Endothelial cell of umbilical vein (primary cell): ENCODE results near the gene FGF5. TPM values are rescaled to one million over a fixed set of nuclear protein-coding genes. Genes with fewer than 3 reads are reported as not detected.

ENCODE experiments used
- BruUV-seq: library from RNA; stranded (reverse); fragments of 400-500 nt; replicated peaks from 2 replicates; lab custom pipeline; 2021; lab: Mats Ljungman, UMichigan
- CTCF ChIA-PET: fragments of 300-600, 350-600 bp; sonication (Branson Sonifier 250); formaldehyde crosslinking; loops from one replicate; lab custom pipeline; 2021; ENCODE audit warnings: antibody characterized with exemption, inconsistent platforms; lab: Charles Lee
- POLR2A ChIA-PET: fragments of 300-600, 350-600 bp; sonication (Branson Sonifier 250); formaldehyde crosslinking; loops from one replicate; lab custom pipeline; 2021; ENCODE audit warnings: antibody characterized with exemption, inconsistent platforms; lab: Charles Lee
- DNase-seq: peaks from one replicate; pipeline ENCODE4 v3.0.0-alpha.2; 2011; ENCODE audit warnings: low read depth, low spot score
- FAIRE-seq: peaks from 2 replicates; lab custom pipeline; 2011; peaks lifted over from hg19 to GRCh38; lab: Jason Lieb, UNC
- H2AFZ ChIP-seq: 2 replicates; pipeline ENCODE4 v1.6.0; 2012; ENCODE audit warnings: low read depth, low read length, control low read depth, inconsistent platforms
- H3K27ac ChIP-seq: 2 replicates; pipeline ENCODE4 v1.5.1; 2011; ENCODE audit warnings: low read depth, mild to moderate bottlenecking, control low read depth, low read length, moderate library complexity; ENCODE audit not compliant: insufficient read depth
- H3K27me3 ChIP-seq, 2 experiments: 2 replicates each; pipeline versions ENCODE4 v1.6.0 to v1.6.1; 2011; ENCODE audit warnings: low read length in 2 of 2, mixed read lengths in 1 of 2; ENCODE audit not compliant: control insufficient read depth in 2 of 2, insufficient read depth in 2 of 2
- H3K36me3 ChIP-seq, 2 experiments: 2 replicates in 1 of 2; 3 replicates in 1 of 2; pipeline ENCODE4 v1.5.1; 2011; ENCODE audit warnings: low read length in 2 of 2, mild to moderate bottlenecking in 1 of 2, moderate library complexity in 1 of 2; ENCODE audit not compliant: control insufficient read depth in 2 of 2, insufficient read depth in 2 of 2; ENCODE audit errors: extremely low read depth in 1 of 2
- H3K4me1 ChIP-seq: 3 replicates; pipeline ENCODE4 v1.5.1; 2011; ENCODE audit warnings: mild to moderate bottlenecking, low read length; ENCODE audit not compliant: control insufficient read depth, insufficient read depth; ENCODE audit errors: extremely low read depth
- H3K4me2 ChIP-seq: 2 replicates; pipeline ENCODE4 v1.6.1; 2011; ENCODE audit warnings: low read length, control low read depth, mixed read lengths; ENCODE audit not compliant: insufficient read depth
- H3K4me3 ChIP-seq, 3 experiments: fragments of 200-600 bp in 1 of 3; sonication (generic), shearing (Covaris generic) in 1 of 3; replicated peaks in 1 of 3; 2 replicates each; pipeline ENCODE4 v1.5.1; 2011 to 2016; ENCODE audit warnings: control low read depth in 3 of 3, low read length in 3 of 3, mild to moderate bottlenecking in 2 of 3, inconsistent platforms in 1 of 3, low read depth in 1 of 3, moderate library complexity in 1 of 3; ENCODE audit not compliant: insufficient read depth in 1 of 3
- H3K79me2 ChIP-seq: 2 replicates; pipeline ENCODE4 v1.6.0; 2012; ENCODE audit warnings: low read length, inconsistent platforms; ENCODE audit not compliant: control insufficient read depth, insufficient read depth
- H3K9ac ChIP-seq: replicated peaks from 2 replicates; pipeline ENCODE3; 2011; ENCODE audit warnings: low read length, control low read depth; ENCODE audit not compliant: insufficient read depth; ENCODE audit errors: extremely low read depth
- H3K9me1 ChIP-seq: replicated peaks from 3 replicates; pipeline ENCODE4 v1.6.0; 2011; ENCODE audit warnings: mild to moderate bottlenecking, low read length; ENCODE audit not compliant: control insufficient read depth, insufficient read depth; ENCODE audit errors: extremely low read depth
- H3K9me3 ChIP-seq: replicated peaks from 2 replicates; pipeline ENCODE4 v1.5.1; 2012; ENCODE audit warnings: low read length, inconsistent platforms; ENCODE audit not compliant: control insufficient read depth, insufficient read depth
- H4K20me1 ChIP-seq: replicated peaks from 2 replicates; pipeline ENCODE3; 2011; ENCODE audit warnings: mild to moderate bottlenecking, low read length; ENCODE audit not compliant: control insufficient read depth, insufficient read depth; ENCODE audit errors: extremely low read depth
- FOS ChIP-seq: IDR thresholded peaks from 2 replicates; pipeline ENCODE4 v1.6.1; 2011; ENCODE audit warnings: mild to moderate bottlenecking, low read length, moderate library complexity, borderline replicate concordance; ENCODE audit not compliant: insufficient read depth
- JUN ChIP-seq: IDR thresholded peaks from 2 replicates; pipeline ENCODE4 v1.6.1; 2011; ENCODE audit warnings: borderline replicate concordance, low read depth; ENCODE audit not compliant: insufficient read length, insufficient read depth
- POLR2AphosphoS5 ChIP-seq: IDR thresholded peaks from 2 replicates; pipeline ENCODE4 v1.6.1; 2012; ENCODE audit warnings: low read depth, mild to moderate bottlenecking, control low read depth, low read length, moderate library complexity; ENCODE audit not compliant: insufficient read depth
- dilution Hi-C: fragments of 300-500 bp; cut with MboI; formaldehyde crosslinking; loops from one replicate; pipeline ENCODE4 v1.15.0; 2019; ENCODE audit warnings: low sequenced_read_pairs; ENCODE audit not compliant: extremely low pct_ligation_motif_present
- intact Hi-C: fragments of 100-400 bp; cut with micrococcal nuclease; formaldehyde crosslinking; loops from one replicate; pipeline ENCODE4 v1.10.0; 2022
- polyA plus RNA-seq, 4 experiments: library from polyadenylated mRNA; depleted of rRNA in 3 of 4; stranded (reverse) in 3 of 4; unstranded in 1 of 4; fragments of >200 nt; gene quantifications; 2 replicates each; pipeline versions ENCODE4 v1.2.1 to v1.2.3, GENCODE V29; 2011 to 2012; ENCODE audit warnings: missing spikeins in 1 of 4
- total RNA-seq: library from RNA; stranded (reverse); gene quantifications from 2 replicates; pipeline ENCODE4 v1.2.3, GENCODE V29; 2021
- TF ChIP-seq, protein P1 (sequence below), 2 donors: IDR thresholded peaks; 1 replicate in 1 of 2; 2 replicates in 1 of 2; pipeline ENCODE4 v1.5.1; 2011; ENCODE audit warnings: low read length in 2 of 2, mild to moderate bottlenecking in 2 of 2, moderate library complexity in 2 of 2, control low read depth in 1 of 2, inconsistent platforms in 1 of 2, low read depth in 1 of 2; ENCODE audit not compliant: insufficient read depth in 1 of 2; ENCODE audit errors: extremely low read depth in 1 of 2

Gene FGF5
- total and polyA plus RNA-seq, 2 donors (not counting 3 experiments of a cell fraction or from before 2014, with no cell fraction given), result 0.13 to 0.73 TPM

DNA sequence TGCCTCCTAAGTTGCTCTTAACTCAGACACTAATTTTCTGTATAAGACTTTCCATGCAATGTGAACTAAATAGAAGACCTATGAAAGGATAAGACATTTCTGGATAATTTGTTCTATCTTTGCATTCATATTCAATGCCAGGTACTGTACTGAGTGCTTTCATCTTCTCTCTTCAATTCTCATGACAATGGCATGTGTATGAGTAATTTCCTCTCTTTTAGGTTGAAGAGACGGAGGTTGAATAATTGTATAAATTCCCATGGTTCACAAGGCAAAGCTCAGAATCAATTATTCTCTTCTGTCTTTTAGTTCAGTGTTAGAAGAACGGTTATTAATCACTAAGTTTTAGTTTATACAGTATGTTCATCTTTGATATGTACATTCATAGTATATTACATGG, 39.8 kb downstream of the FGF5 start:
- ChIA-PET CTCF (interaction anchor here (0.6 kb wide), 2 partner anchors 17 to 85 kb away, joined by 3 read pairs; no protein-coding TSS in a partner anchor), POLR2A (no interaction called here)
- no peaks in the 10 kb centered on the region for H3K36me3 ChIP-seq
- DNase-seq (peak; percentile 6), FAIRE-seq (no peak)
- no peaks in the 10 kb centered on the region for H3K9me3 ChIP-seq
- no peak overlapping the region for H3K4me3 ChIP-seq
- TF ChIP-seq, protein P1, sequence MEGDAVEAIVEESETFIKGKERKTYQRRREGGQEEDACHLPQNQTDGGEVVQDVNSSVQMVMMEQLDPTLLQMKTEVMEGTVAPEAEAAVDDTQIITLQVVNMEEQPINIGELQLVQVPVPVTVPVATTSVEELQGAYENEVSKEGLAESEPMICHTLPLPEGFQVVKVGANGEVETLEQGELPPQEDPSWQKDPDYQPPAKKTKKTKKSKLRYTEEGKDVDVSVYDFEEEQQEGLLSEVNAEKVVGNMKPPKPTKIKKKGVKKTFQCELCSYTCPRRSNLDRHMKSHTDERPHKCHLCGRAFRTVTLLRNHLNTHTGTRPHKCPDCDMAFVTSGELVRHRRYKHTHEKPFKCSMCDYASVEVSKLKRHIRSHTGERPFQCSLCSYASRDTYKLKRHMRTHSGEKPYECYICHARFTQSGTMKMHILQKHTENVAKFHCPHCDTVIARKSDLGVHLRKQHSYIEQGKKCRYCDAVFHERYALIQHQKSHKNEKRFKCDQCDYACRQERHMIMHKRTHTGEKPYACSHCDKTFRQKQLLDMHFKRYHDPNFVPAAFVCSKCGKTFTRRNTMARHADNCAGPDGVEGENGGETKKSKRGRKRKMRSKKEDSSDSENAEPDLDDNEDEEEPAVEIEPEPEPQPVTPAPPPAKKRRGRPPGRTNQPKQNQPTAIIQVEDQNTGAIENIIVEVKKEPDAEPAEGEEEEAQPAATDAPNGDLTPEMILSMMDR (IDR thresholded peaks at IDR 0.05; ENCODE audit: extremely low read depth in 1 of 2, insufficient read depth in 1 of 2, low read depth in 1 of 2, low read length in 2 of 2), result no peak
- no peak for TF ChIP-seq POLR2AphosphoS5
- TF ChIP-seq FOS, result peak; percentile 63
- peak; percentile 27 for TF ChIP-seq JUN
- no peaks in the 10 kb centered on the region for H3K27me3 ChIP-seq
- H3K4me1 ChIP-seq, result peaks cover 14% of the 10 kb centered on the region
- H3K27ac ChIP-seq, result peak overlapping the region; percentile 20
- no TSS peak for BruUV-seq
- no peaks in the 10 kb centered on the region for H4K20me1 ChIP-seq
- H3K9me1 ChIP-seq, result no peaks in the 10 kb centered on the region
- intact Hi-C loops, result loop anchor here (5.0 kb wide), 1 partner anchor 69 kb away; no protein-coding TSS in a partner anchor
- no peaks in the 10 kb centered on the region for H3K79me2 ChIP-seq
- no peak overlapping the region for H3K4me2 ChIP-seq
- dilution Hi-C loops, result no loop called here
- no peak overlapping the region for H3K9ac ChIP-seq
- H2AFZ ChIP-seq, result no peak overlapping the region
